Retinal pigment epithelial cell (primary cell): Measurements from ENCODE around the gene CPT1C.

Experiments used
- DNase-seq: peaks from one replicate; pipeline ENCODE4 v3.0.0-alpha.2; 2010; ENCODE audit warnings: low read depth
- H3K4me3 ChIP-seq: 2 replicates; pipeline ENCODE4 v1.5.1; 2011; ENCODE audit warnings: mild to moderate bottlenecking, low read length, control low read depth, moderate library complexity
- CTCF ChIP-seq: conservative IDR thresholded peaks from 2 replicates; pipeline ENCODE4 v1.5.1; 2011; ENCODE audit warnings: low read depth, low read length, control low read depth, inconsistent platforms

CPT1C gene

GRCh38 chr19:49761625-49762311, 70.9 kb downstream of the CPT1C start:
- no peak overlapping the region for H3K4me3 ChIP-seq
- DNase-seq: no peak
- TF ChIP-seq CTCF: no peak

- H3K4me3 ChIP-seq: no peak within 1 kb of the TSS
- no peak for DNase-seq
- no peak for TF ChIP-seq CTCF
These were observed 72.3 kb downstream of the CPT1C start, which contains the start of gene TSKS for GRCh38 chr19:49763230-49763629. Gene TSKS, minus strand, starts transcription at chr19:49763306. Its CDS starts 59 bp downstream, at chr19:49763247.
